NCI-H2227 (cell line): ENCODE measurements around the gene LRCH3.
"Not testable (repeated sequence)": the region's sequence is repeated elsewhere in the genome, so short reads cannot be mapped to it uniquely, and the experiment has no call there.

Experiments
- DNase-seq: peaks from one replicate; lab custom pipeline; 2025; ENCODE audit not compliant: unreplicated experiment; lab: John Stamatoyannopoulos, UW

LRCH3 gene

GRCh38 chr3:197921429-197922275, 130.6 kb downstream of the LRCH3 start:
- not testable (repeated sequence) for DNase-seq

- no peak for DNase-seq
These were observed 135.4 kb downstream of the LRCH3 start for GRCh38 chr3:197926418-197926817.

DNA sequence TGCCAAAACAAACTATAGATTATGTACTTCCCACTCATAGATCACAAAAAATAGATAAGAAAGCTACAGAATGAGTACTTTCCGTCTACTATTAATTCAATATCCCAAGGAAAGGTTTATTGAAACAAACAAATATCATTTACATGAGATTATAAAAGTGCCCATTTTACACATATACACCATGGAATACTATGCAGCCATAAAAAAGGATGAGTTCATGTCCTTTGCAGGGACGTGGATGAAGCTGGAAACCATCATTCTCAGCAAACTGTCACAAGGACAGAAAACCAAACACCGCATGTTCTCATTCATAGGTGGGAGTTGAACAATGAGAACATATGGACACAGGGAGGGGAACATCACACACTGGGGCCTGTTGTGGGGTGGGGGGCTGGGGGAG, 136.5 kb downstream of the LRCH3 start:
- not testable (repeated sequence) for DNase-seq

GRCh38 chr3:197936819-197937384, 145.8 kb downstream of the LRCH3 start:
- no peak for DNase-seq
